GM21717 (cell line): Measurements from ENCODE around the gene INPP5A.
"Not testable (repeated sequence)": the region's sequence is repeated elsewhere in the genome, so short reads cannot be mapped to it uniquely, and the experiment has no call there.

Experiments used
- ATAC-seq: cut with Tn5 transposase; IDR thresholded peaks from one replicate; pipeline ENCODE4 v1.9.1; 2021; ENCODE audit warnings: mild to moderate bottlenecking, moderate library complexity; ENCODE audit not compliant: unreplicated experiment

INPP5A gene

DNA sequence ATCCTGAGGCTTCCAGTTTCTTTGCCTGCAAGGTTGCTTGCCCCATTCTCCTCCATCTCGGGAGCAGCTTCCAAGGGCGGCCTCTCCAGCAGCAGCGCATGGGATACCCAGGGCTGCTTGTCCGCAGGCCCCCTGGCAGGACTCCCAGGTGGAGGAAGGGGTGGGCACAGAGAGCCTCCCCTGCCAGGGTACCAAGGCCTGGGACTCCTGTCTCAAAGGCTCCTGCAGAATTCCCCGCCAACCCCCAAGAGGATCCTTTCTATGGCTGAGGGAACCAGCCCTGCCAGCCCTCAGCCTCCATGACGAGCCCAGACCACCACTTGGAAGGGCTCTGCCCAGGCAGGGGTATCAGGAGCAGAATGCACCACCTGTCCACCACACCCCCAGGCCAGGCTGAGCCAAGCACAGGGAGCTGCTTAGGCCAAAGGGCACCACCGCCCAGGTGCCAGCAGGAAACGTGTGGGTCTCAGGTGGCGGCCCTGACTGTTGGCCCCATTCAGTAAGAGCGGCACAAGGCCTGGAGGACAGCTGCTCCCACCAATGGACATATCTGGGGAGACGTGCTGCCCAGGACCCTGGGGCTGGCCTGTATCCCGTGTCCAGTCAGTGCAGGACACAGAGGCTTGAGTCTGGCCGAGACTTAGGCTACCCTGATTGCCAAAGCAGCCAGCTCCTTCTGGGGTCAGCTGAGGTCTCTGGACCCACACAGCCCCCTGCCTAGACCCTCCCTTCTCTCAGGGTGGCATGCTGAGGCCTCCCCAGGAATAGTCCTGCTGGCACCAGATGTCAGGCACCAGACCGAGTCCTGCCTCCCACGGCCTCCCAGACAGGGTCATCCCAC lies 33.8 kb upstream of the INPP5A start:
- ATAC-seq = no peak

DNA sequence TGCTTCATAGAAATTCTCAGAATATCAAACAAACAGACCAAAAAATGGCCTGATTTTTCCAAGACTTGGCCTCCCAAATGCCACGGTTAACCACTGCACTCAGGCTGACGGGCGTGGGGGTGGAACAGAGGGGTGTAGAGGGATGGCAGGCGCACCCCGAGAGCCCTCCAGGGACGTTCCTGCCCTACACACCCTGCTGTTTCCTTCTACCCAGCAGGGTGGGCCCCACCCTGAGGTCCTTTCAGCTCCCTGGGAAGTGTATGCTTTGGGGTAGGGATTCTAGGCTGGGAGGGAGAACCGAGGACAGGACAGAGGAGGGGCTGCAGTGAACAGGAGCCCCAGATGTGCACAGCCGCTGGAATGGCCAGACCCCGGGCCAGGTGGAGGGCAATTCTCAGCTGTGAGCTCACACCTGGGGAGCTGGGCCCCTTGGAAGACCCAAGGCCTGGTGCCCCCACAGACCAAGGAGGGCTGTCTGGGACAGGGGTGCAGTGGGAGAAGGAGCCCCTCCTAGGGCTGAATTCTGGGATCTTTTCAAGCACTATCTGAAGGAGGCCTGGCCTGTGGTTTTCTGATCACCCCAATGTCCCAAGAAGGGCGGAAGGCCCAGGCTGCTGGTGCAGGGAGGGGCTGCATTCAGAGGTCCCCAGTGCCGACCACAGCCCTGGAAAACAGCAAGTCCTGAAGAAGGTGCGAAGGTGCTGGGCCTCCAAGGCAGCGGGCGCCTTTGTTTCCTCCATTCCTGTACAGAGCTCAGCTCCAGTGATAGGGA lies 32.9 kb upstream of the INPP5A start:
- no peak for ATAC-seq

- ATAC-seq = not testable (repeated sequence)
Measured at GRCh38 chr10:132505546-132505945, 32.0 kb upstream of the INPP5A start.

DNA sequence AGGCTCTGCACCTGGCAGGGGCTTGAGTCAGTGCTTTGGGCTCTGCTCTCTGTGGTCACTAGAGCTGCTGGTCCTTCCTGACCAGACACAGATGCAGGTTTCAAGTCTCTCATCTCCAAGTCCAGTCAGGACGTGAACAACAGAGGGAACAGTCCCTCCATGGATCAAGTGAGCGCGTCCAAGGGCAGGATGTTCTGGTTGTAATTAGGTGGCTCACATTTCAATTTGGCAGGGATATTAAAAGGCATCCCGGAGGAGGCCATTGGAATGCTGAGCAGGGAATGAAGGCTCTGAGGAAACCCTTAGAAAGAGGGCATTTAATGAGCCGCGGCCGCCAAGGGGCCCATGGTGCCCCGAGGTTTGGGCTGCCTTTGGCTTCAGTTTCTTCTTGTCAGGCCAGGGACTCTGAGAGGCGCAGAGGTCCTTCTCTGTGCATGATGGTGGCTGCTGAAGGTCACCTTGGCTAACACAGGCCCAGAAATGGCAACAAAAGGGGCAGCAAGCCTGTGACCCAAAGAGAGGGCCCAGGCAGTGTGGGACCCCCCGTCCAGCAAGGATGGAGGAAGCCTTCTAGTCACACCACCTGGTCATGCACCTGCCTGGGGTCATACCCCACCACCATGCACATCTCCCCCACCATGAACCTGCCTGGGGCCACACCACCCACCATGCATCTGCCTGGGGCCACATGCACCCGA lies 30.7 kb upstream of the INPP5A start:
- ATAC-seq = no peak

DNA sequence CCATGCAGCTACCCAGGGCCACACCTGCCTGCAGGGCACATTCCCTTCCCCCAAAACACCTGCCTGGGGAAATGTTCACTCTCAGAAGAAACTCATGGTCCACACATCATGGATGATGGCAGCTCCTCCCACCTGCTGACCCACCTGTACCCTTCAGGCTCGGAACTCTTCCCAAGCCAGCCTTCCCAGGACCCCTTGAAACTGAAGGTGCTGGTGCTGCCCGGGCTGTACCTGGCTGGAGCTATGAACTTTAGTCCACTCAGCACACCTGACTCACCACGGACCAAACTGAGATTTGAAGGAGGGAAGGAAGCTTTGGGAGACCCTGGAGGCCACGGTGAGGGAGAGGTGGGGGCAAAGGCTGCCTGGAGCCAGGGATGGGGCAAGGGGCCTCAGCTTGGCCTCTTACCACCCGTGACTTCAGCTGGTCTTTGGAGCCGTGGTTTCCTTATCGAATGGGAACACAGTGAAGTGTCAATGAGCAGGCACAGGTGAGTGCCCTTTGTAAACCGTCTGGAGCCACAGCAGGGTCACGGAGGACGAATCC lies 30.1 kb upstream of the INPP5A start:
- ATAC-seq = no peak

DNA sequence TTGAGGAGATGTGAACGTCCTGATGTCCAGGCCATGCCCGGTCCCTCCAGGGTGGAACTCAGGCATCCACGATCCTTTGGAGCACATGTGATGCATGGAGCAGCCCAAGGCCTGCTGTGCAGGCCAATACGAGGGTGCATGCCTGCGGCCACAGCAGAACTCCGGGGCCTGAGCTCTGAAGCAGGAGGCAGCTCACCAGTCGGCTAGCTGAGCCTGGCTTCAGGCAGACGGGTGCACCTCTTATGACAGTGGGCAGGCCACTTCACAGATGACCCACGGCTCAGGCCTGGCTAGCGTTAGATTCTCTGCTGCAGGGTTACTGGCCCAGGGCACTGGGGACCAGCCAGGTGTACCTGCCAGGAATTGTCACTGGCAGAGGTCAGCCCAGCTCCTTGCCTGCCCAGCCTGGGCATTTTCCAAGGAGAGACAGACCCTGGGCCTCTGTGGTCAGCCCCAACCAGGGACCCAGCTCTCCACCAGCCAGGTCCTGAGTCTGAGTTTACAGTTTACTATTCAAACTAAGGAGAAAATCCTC lies 29.6 kb upstream of the INPP5A start:
- no peak for ATAC-seq

- no peak for ATAC-seq
Measured at GRCh38 chr10:132508581-132509443, 28.8 kb upstream of the INPP5A start.

- ATAC-seq = no peak
Measured at GRCh38 chr10:132509506-132510173, 27.9 kb upstream of the INPP5A start.

GRCh38 chr10:132510174-132510611 lies 27.4 kb upstream of the INPP5A start:
- ATAC-seq = no peak

- ATAC-seq = no peak
Measured at GRCh38 chr10:132511121-132512051, 26.2 kb upstream of the INPP5A start.

DNA sequence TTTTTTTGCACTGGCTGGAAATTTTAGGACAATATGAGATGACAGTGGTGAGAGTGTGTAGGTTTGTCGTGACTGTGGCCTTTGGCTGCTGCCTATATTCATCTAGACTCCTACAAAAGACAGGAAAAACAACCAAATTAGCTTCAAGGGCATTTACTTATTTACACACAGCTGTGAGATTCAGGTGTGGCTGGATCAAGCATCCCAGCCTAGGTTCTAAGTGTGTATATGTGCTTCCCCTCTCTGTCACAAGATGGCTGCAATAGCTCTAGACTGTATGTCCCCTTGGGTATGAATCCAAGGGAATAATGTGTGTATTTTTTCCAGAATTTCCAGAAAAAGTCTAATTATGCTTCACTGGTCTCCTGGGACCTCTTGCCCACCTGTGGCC lies 25.5 kb upstream of the INPP5A start:
- ATAC-seq = no peak

DNA sequence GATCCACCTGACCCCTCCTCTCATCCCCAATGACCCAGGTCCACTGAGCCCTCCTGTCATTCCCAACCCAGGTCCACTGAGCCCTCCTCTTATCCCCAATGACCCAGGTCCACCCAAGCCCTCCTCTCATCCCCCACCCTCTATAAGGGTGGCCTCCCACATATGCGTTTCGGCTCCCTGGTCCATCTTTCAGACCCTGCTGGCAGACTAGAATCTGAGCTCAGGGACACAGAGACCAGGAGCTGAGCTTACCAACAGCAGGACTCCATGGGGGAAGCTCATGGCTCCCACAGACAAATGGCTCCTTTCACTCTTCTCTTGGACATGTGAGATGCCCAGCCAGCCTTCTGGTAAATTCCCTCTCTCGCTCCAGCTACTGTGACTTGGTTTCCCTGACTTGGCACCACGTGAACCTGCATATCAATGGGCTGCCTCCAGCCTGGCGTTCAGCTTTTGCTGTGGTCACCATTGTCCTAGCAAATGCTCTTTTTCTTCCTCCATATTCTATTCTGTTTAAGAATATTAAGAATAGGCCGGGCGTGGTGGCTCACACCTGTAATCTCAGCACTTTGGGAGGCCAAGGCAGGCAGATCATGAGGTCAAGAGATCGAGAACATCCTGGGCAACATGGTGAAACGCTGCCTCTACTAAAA lies 24.8 kb upstream of the INPP5A start:
- ATAC-seq = no peak

GRCh38 chr10:132514821-132515520 lies 22.6 kb upstream of the INPP5A start:
- ATAC-seq = no peak

DNA sequence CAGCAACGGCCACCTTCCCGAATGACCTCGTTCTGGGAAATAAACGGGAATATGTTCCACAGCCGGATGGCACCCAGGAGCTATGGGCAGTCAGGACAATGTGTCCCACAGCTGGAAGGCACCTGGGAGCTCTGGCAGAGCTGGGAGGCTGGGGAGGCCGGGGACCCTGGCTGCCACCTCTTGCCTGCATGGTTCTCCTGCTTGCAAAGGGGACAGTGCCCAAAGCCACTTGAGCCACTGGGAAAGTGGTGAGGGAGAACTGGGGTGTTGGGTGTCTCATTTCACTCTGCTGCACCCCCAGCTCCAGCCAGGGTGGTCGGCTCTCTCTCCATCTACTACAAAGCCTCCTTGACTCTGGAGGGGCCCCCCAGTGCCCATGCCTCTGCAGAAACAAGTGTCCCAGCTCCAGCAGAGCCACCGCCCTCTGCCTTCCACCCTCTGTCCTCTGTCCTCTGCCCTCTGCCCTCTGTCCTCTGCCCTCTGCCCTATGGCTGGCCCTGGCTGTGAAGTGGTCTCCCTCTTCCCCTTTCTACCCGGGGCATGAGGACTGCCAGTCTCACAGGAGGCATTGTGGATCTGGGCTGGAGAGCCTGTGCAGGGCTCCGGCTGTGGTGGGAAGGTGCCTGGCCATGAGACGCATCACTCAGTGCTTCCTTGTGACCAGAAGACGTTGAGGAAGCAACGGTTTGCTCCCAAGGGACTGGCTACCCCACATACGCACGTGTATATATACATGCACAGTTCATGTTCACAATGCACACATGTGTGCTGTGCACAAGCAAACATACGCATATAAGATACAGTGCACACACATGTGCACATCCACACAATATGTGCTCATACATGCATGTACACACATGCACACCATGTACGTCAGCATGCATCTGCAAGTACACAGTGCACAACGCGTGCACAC lies 21.5 kb upstream of the INPP5A start:
- no peak for ATAC-seq

DNA sequence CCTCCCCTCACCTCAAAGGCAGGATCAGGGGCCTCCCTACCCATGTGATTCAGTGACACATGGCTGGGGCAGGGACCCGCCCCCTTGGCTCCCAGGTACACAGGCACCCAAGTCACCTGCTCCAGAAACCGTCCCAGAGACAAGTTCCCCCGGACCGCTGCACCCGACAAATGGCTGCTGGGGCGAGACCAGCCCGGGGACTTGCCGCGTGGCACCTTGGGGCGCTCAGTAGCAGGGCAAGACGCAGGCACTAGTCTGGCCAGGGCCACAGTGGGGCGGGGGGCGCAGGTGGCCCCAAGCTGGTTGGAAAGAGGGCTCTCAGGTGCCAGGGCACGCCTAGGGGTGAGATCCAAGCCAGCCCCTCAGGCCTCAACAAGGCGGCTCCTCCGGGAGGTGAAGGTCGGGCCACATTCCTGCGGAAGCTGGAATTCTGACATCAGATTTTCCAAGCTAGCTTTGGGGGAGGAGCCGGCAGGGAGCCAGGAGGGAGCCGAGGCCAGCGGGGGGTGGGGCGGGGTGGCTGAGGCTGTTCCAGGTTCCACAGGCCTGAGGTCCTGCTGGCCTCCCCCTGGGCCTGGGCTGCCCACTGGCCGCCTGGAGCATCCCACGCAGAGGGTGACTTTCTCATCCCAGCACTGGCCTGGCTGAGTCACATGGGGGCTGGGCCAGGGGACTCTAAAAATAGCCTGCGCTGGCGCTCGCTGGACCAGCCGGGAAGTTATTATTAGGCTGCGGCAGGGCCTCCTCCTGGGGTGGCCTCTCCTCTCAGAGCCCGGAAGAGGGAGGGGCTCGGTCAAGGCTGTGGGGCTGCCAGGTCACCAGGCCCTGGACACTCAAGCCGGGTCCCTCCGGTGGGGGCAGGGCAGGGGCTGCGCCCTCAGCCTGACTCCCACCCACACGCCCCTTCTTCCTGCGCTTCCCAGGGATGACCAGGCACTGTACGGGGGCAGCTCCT lies 20.5 kb upstream of the INPP5A start:
- ATAC-seq = no peak
